Small intestine (tissue), 7 donors: ENCODE data around the gene PALMD. TPM values are rescaled to one million over a fixed set of nuclear protein-coding genes. Genes with fewer than 3 reads are reported as not detected.

ENCODE experiments used
- DNase-seq, 2 donors: peaks; one replicate each; pipeline versions ENCODE4 v3.0.0 to v3.0.0-alpha.2; 2013
- FAIRE-seq: peaks from 2 replicates; lab custom pipeline; 2012; peaks lifted over from hg19 to GRCh38; lab: Jason Lieb, UNC
- H3K27ac ChIP-seq, 3 donors: one replicate each; pipeline ENCODE4 v1.5.1; 2013; ENCODE audit warnings: low read length in 2 of 3, mild to moderate bottlenecking in 2 of 3, control low read depth in 1 of 3, inconsistent platforms in 1 of 3, low read depth in 1 of 3, moderate library complexity in 1 of 3
- H3K27me3 ChIP-seq, 3 donors: one replicate each; pipeline ENCODE4 v1.6.1; 2013; ENCODE audit warnings: low read length in 3 of 3, inconsistent platforms in 1 of 3; ENCODE audit not compliant: control insufficient read depth in 3 of 3, insufficient read depth in 3 of 3
- H3K36me3 ChIP-seq, 3 donors: one replicate each; pipeline ENCODE4 v1.6.1; 2013; ENCODE audit warnings: low read length in 3 of 3, inconsistent platforms in 1 of 3, low read depth in 1 of 3, mild to moderate bottlenecking in 1 of 3, moderate library complexity in 1 of 3; ENCODE audit not compliant: control insufficient read depth in 3 of 3, insufficient read depth in 2 of 3
- H3K4me1 ChIP-seq, 3 donors: one replicate each; pipeline ENCODE4 v1.6.1; 2013; ENCODE audit warnings: low read length in 2 of 3, inconsistent platforms in 1 of 3, low read depth in 1 of 3, mild to moderate bottlenecking in 1 of 3, moderate library complexity in 1 of 3; ENCODE audit not compliant: control insufficient read depth in 3 of 3, insufficient read depth in 2 of 3
- H3K4me3 ChIP-seq, 3 donors: one replicate each; pipeline ENCODE4 v1.5.1; 2013; ENCODE audit warnings: low read length in 3 of 3, control low read depth in 1 of 3, inconsistent platforms in 1 of 3, low read depth in 1 of 3, mild to moderate bottlenecking in 1 of 3, moderate library complexity in 1 of 3
- H3K9me3 ChIP-seq, 2 donors: one replicate each; pipeline ENCODE4 v1.6.1; 2013; ENCODE audit warnings: low read depth in 1 of 2, low read length in 1 of 2; ENCODE audit not compliant: control insufficient read depth in 2 of 2, insufficient read depth in 1 of 2
- WGBS, 3 donors: extraction: QIAGEN DNeasy Blood & Tissue Kit; methylation state at CpG; one replicate each; pipeline ENCODE4 v1.1.7; 2013; 5-methylcytosine and 5-hydroxymethylcytosine counted together
- polyA plus RNA-seq, 4 donors: library from polyadenylated mRNA; stranded (reverse) in 3 of 4; unstranded in 1 of 4; fragments of 200-250 nt in 3 of 4; fragments of 120-200 nt in 1 of 4; gene quantifications; one replicate each; pipeline versions ENCODE4 v1.2.1 to v1.2.3, GENCODE V29; 2013
- donor health status: healthy with polysubstance abuse.
- donor health status: control.
- donor health status: control.
- donor health status: Bipolar disorder and iron deficiency.
- donor health status: healthy.

The PALMD gene
- polyA plus RNA-seq, 4 donors: 0.67 to 14.5 (median 1.7) TPM

DNA sequence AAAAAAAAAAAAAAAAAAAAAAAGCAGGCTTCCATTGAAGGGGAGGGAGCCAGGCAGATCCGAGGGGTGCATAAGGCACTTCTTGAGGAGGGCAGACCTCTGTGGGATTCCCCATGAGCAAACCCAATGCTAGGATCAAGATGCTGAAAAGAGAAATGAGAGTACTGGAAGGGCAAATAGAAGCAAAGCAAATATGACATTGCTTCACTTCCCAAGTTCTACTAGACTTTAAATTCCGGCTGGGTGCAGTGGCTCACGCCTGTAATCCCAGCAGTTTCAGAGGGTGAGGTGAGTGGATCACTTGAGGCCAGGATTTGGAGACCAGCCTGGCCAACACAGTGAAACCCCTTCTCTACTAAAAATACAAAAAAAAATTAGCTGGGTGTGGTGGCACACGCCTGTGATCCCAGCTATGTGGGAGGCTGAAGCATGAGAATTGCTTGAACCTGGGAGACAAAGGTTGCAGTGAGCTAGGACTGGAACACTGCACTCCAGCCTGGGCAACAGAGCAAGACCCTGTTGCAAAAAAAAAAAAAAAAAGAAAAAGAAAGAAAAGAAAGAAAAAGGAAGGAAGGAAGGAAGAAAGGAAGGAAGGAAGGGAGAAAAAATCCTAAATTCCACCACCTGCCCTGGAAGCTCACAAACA lies 23.1 kb upstream of the PALMD start:
- WGBS, 3 donors: 82 to 91% (median 87%) methylated on average over 4 of the region's 4 CpGs
- FAIRE-seq (no peak), DNase-seq (no peak)
- Histone ChIP-seq H3K9me3 (no peaks in the 10 kb centered on the region), H3K4me3 (no peak overlapping the region), H3K4me1 (no peaks in the 10 kb centered on the region), H3K27ac (no peak overlapping the region), H3K36me3 (no peaks in the 10 kb centered on the region), H3K27me3 (no peaks in the 10 kb centered on the region)

- Histone ChIP-seq H3K4me3 (no peak overlapping the region), H3K27ac (no peak overlapping the region), H3K9me3 (no peaks in the 10 kb centered on the region), H3K4me1 (no peaks in the 10 kb centered on the region), H3K27me3 (no peaks in the 10 kb centered on the region), H3K36me3 (no peaks in the 10 kb centered on the region)
- DNase-seq (no peak), FAIRE-seq (no peak)
- WGBS, 3 donors: 58 to 87% (median 86%) methylated on average over 4 of the region's 4 CpGs
Measured at GRCh38 chr1:99623554-99623953, 22.4 kb upstream of the PALMD start.

- FAIRE-seq: no peak
- Histone ChIP-seq H3K36me3 (no peaks in the 10 kb centered on the region), H3K27me3 (no peaks in the 10 kb centered on the region), H3K27ac (no peak overlapping the region), H3K4me1 (no peaks in the 10 kb centered on the region), H3K4me3 (no peak overlapping the region), H3K9me3 (no peaks in the 10 kb centered on the region)
- 53 to 65% (median 60%) methylated on average over 5 of the region's 5 CpGs for WGBS, 3 donors
- no peak for DNase-seq
Measured at GRCh38 chr1:99627615-99628014, 18.3 kb upstream of the PALMD start.

DNA sequence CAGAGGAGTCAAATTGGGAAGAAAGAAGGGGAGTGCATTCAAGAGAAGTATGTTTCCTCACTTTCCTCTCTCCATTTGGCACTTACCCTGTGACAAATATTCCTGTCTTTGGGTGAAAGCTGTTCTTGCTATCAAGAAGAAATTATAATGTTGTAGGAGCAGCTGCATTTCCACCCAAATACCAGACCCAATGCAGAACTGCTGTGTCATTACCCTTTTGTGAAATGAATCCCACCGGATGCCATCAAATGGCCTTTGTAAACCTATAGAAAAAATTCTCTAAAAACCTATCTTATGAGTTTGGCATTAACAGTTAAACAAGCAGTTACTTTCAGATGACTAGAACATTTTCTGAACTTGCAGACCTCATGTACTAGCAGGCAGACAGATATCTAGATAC lies 16.7 kb upstream of the PALMD start:
- no peak for DNase-seq
- no peaks in the 10 kb centered on the region for H3K9me3 ChIP-seq
- 79 to 84% (median 82%) methylated on average over 1 of the region's 1 CpG for WGBS, 3 donors
- H3K36me3 ChIP-seq: no peaks in the 10 kb centered on the region
- no peak overlapping the region for H3K27ac ChIP-seq
- H3K27me3 ChIP-seq: no peaks in the 10 kb centered on the region
- H3K4me1 ChIP-seq: no peaks in the 10 kb centered on the region
- FAIRE-seq: no peak
- H3K4me3 ChIP-seq: no peak overlapping the region

GRCh38 chr1:99634971-99635624 lies 10.8 kb upstream of the PALMD start:
- H3K9me3 ChIP-seq: no peaks in the 10 kb centered on the region
- H3K4me1 ChIP-seq: peaks cover 0 to 2% (median 0%) of the 10 kb centered on the region in 3 donors
- H3K4me3 ChIP-seq: no peak overlapping the region
- no peaks in the 10 kb centered on the region for H3K36me3 ChIP-seq
- no peaks in the 10 kb centered on the region for H3K27me3 ChIP-seq
- H3K27ac ChIP-seq: no peak overlapping the region
- 76 to 92% (median 90%) methylated on average over 3 of the region's 3 CpGs for WGBS, 3 donors
- DNase-seq (no peak), FAIRE-seq (no peak)

DNA sequence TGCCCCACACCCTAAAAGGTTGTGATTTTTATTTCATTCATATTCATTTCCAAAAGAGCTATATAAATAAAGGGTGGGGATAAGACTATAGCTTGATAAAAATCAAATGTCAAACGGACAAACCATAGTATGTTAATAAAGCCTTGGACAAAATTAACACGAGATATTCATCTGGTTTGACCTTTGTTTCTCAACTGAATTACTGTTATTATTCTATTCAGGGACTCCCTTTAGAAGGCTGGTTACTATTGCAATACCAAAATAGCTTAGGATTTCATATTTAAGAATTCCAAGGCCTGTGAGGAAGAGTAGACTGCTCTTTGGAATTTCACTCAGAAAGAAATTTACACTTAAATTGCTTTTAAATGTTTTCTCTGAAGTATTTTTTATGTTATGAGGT lies 10.2 kb upstream of the PALMD start:
- H3K27ac ChIP-seq: no peak overlapping the region
- WGBS, 3 donors: 33 to 61% (median 54%) methylated on average over 2 of the region's 2 CpGs
- no peak for DNase-seq

DNA sequence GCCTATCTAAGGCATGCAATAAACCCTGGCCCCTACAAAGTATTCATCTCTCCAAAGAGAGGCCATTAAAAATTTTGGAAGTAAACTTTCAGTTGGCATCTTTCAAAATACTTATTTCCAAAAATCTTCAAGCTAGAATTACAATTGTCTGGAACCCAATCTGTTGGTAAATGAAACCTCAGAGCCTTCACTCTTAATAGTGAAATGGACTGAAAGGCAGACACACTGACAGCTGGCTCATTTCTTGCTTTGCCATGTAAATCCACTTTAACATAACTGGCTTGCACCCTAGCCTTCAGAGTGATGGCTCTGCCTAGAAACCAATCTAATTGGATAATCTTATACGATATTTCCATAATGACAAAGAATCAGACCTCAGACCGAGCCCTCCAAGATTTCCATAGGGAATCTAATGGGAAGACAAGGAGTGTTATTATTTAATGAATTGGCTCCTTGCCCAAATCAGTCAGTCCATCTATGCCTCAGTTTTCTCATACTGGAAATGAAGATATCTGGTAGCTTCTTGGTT lies 9.2 kb upstream of the PALMD start:
- Histone ChIP-seq H3K9me3 (no peaks in the 10 kb centered on the region), H3K4me1 (peaks cover 0 to 2% (median 0%) of the 10 kb centered on the region in 3 donors), H3K27me3 (no peaks in the 10 kb centered on the region), H3K4me3 (no peak overlapping the region), H3K27ac (no peak overlapping the region), H3K36me3 (no peaks in the 10 kb centered on the region)
- 76 to 85% (median 80%) methylated on average over 2 of the region's 2 CpGs for WGBS, 3 donors
- DNase-seq (no peak), FAIRE-seq (no peak)

More for the DNA sequence above, 10.2 kb upstream of the PALMD start:
- no peaks in the 10 kb centered on the region for H3K9me3 ChIP-seq
- H3K4me3 ChIP-seq: no peak overlapping the region
- no peak for FAIRE-seq
- H3K27me3 ChIP-seq: no peaks in the 10 kb centered on the region
- H3K36me3 ChIP-seq: no peaks in the 10 kb centered on the region
- H3K4me1 ChIP-seq: peaks cover 0 to 2% (median 0%) of the 10 kb centered on the region in 3 donors

GRCh38 chr1:99638853-99639252 lies 7.1 kb upstream of the PALMD start:
- Histone ChIP-seq H3K27me3 (no peaks in the 10 kb centered on the region), H3K36me3 (no peaks in the 10 kb centered on the region), H3K4me1 (peaks cover 0 to 2% (median 0%) of the 10 kb centered on the region in 3 donors), H3K4me3 (no peak overlapping the region), H3K27ac (no peak overlapping the region), H3K9me3 (no peaks in the 10 kb centered on the region)
- WGBS, 3 donors: 77 to 82% (median 77%) methylated on average over 3 of the region's 3 CpGs
- FAIRE-seq (no peak), DNase-seq (no peak)
